Vagina (tissue), 2 donors: ENCODE results near the gene KCNG4. TPM values are rescaled to one million over a fixed set of nuclear protein-coding genes. Genes with fewer than 3 reads are reported as not detected.

Experiments
- DNase-seq, 2 donors: peaks; one replicate each; pipeline ENCODE4 v3.0.0-alpha.2; 2017; ENCODE audit errors: extremely low spot score in 2 of 2
- H3K27ac ChIP-seq: fragments of 200-600 bp; sonication (generic); one replicate; pipeline ENCODE4 v1.5.1; 2019
- H3K27me3 ChIP-seq: fragments of 200-600 bp; sonication (generic); one replicate; pipeline ENCODE4 v1.5.1; 2019
- H3K36me3 ChIP-seq, 2 donors: fragments of 200-600 bp; sonication (generic); one replicate each; pipeline ENCODE4 v1.5.1; 2017 to 2019
- H3K4me1 ChIP-seq: fragments of 200-600 bp; sonication (generic); one replicate; pipeline ENCODE4 v1.5.1; 2019
- H3K4me3 ChIP-seq, 2 donors: fragments of 200-600 bp; sonication (generic); 1 replicate in 1 of 2; 2 replicates in 1 of 2; pipeline ENCODE4 v1.5.1; 2016 to 2019
- H3K9me3 ChIP-seq: fragments of 200-600 bp; sonication (generic); one replicate; pipeline ENCODE4 v1.5.1; 2019
- CTCF ChIP-seq, 3 experiments: fragments of 450-650 bp in 2 of 3; fragments of 200-600 bp in 1 of 3; sonication (generic) in 1 of 3; IDR thresholded peaks; one replicate each; pipeline ENCODE4 v1.5.1; 2017 to 2019; ENCODE audit warnings: antibody characterized with exemption in 3 of 3, mild to moderate bottlenecking in 2 of 3, moderate library complexity in 2 of 3
- POLR2A ChIP-seq, 2 donors: fragments of 450-650 bp; IDR thresholded peaks; one replicate each; pipeline ENCODE4 v1.6.1; 2017; ENCODE audit warnings: antibody characterized with exemption in 2 of 2, mild to moderate bottlenecking in 2 of 2, moderate library complexity in 2 of 2
- POLR2AphosphoS5 ChIP-seq, 2 donors: sonication (generic); formaldehyde crosslinking; IDR thresholded peaks; one replicate each; pipeline ENCODE4 v1.9.0; 2017; ENCODE audit warnings: antibody characterized with exemption in 2 of 2, mild to moderate bottlenecking in 2 of 2, low read depth in 1 of 2; ENCODE audit not compliant: insufficient read depth in 1 of 2
- intact Hi-C: fragments of 100-400 bp; cut with DNase I; formaldehyde crosslinking; loops from one replicate; pipeline ENCODE4 v1.15.1; 2023
- total RNA-seq: library from RNA; depleted of rRNA; stranded (reverse); fragments of >200 nt; gene quantifications from one replicate; pipeline ENCODE4 v1.2.3, GENCODE V29; 2016

The KCNG4 gene
- total RNA-seq, 1 donor from 2014 or later: not detected

DNA sequence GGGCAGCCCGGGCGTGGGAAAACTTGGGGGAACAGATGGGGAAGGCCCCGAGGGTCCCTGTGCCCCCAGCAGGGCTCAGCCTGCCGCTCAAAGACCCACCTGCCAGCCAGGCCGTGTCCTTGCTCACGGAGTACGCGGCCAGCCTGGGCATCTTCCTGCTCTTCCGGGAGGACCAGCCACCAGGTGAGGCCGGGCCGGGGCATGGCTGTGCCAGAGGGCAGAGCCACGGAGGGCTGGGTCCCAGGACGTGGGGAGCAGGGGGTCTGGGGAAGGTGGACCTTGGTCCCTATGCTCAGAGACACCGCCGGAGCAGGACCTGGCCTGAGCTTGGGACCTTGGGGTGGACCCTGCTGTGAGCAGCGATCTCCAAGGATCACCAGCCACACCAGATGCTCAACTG is 48.3 kb downstream of the KCNG4 start:
- no peak overlapping the region for H3K27ac ChIP-seq
- intact Hi-C loops: no loop called here
- H3K4me3 ChIP-seq: no peak overlapping the region
- no peaks in the 10 kb centered on the region for H3K27me3 ChIP-seq
- H3K4me1 ChIP-seq: peaks cover 14% of the 10 kb centered on the region
- no peaks in the 10 kb centered on the region for H3K36me3 ChIP-seq
- TF ChIP-seq POLR2A (IDR thresholded peaks at IDR 0.05): no peak
- TF ChIP-seq CTCF (IDR thresholded peaks at IDR 0.05): no peak
- no peak for TF ChIP-seq POLR2AphosphoS5 (IDR thresholded peaks at IDR 0.05; ENCODE audit: insufficient read depth in 1 of 2, low read depth in 1 of 2)
- no peak for DNase-seq
- no peaks in the 10 kb centered on the region for H3K9me3 ChIP-seq

- DNase-seq: no peak
- H3K27ac ChIP-seq: no peak within 1 kb of the TSS
- H3K36me3 ChIP-seq: no peaks in the 10 kb centered on the region
- no peak for TF ChIP-seq POLR2AphosphoS5 (IDR thresholded peaks at IDR 0.05; ENCODE audit: insufficient read depth in 1 of 2, low read depth in 1 of 2)
- TF ChIP-seq CTCF (IDR thresholded peaks at IDR 0.05): no peak
- TF ChIP-seq POLR2A (IDR thresholded peaks at IDR 0.05): no peak
- intact Hi-C loops: no loop called here
- H3K4me1 ChIP-seq: peaks cover 17% of the 10 kb centered on the region
- no peaks in the 10 kb centered on the region for H3K9me3 ChIP-seq
- no peak within 1 kb of the TSS for H3K4me3 ChIP-seq
- no peaks in the 10 kb centered on the region for H3K27me3 ChIP-seq
Measured at GRCh38 chr16:84190731-84191388, 49.0 kb downstream of the KCNG4 start, which contains the start of gene ADAD2. Gene ADAD2 (plus strand): TSS chr16:84191157. CDS start chr16:84191231, 74 bp downstream.

DNA sequence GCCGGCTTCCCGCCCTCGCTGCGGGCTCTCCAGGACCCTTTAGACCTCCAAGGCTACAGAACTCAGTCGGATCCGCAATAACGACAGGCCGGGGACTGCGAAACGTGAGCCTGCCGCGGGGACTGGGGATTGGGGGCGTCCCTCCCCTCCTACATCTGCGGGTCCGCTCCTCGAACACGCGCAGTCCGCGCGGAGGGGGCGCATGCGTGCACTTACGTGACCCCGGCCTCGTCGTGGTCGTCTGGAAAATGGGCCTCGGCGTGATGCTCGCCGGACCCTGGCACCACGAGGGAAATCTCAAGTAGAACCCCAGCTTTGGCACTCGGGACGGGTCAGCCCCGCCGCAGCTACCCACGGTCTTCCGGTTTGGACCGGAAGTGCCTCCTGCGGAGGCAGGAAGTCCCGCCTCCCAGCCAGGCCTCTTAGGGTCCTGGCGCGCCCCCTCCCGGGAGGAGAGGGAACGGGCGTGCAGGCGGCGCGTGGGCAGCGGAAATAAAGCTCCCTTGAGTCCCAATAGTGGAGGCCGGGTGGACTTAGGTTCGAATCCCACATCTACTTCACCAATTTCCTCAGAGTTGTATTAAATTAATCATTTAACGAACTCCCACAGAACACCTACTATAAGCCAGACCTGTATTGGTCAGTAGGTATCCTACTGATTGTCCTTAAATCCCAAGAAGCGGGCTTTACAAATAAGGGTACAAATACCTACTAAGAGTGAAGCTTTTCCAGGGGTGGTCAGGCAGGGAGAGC is 53.0 kb downstream of the KCNG4 start, which contains the start of gene TAF1C:
Gene TAF1C (minus strand): TSS at position 373 of the 753 bp plus-strand sequence. CDS start 2,069 bp downstream, outside the sequence.
- no peaks in the 10 kb centered on the region for H3K27me3 ChIP-seq
- intact Hi-C loops: loop anchor here (10.0 kb wide), 1 partner anchor 102 kb away; no protein-coding TSS in a partner anchor
- DNase-seq: no peak
- peak within 1 kb of the TSS; percentile 60 for H3K27ac ChIP-seq
- peaks cover 0 to 26% of the 10 kb centered on the region in 2 donors for H3K36me3 ChIP-seq
- TF ChIP-seq POLR2AphosphoS5 (IDR thresholded peaks at IDR 0.05; ENCODE audit: insufficient read depth in 1 of 2, low read depth in 1 of 2) (peak; percentile 84), CTCF (IDR thresholded peaks at IDR 0.05) (peak; percentile 89 to 99 (median 91)), POLR2A (IDR thresholded peaks at IDR 0.05) (no peak)
- no peaks in the 10 kb centered on the region for H3K9me3 ChIP-seq
- H3K4me3 ChIP-seq: peak within 1 kb of the TSS; percentile 91 to 95
- H3K4me1 ChIP-seq: peaks cover 25% of the 10 kb centered on the region

- Histone ChIP-seq H3K27ac (no peak overlapping the region), H3K9me3 (no peaks in the 10 kb centered on the region), H3K4me3 (no peak overlapping the region), H3K27me3 (no peaks in the 10 kb centered on the region), H3K4me1 (peaks cover 25% of the 10 kb centered on the region), H3K36me3 (peaks cover 0 to 47% of the 10 kb centered on the region in 2 donors)
- peak in 1 of 2 donors; percentile 77 for DNase-seq
- intact Hi-C loops: loop anchor here (10.0 kb wide), 1 partner anchor 100 kb away; no protein-coding TSS in a partner anchor
- TF ChIP-seq CTCF (IDR thresholded peaks at IDR 0.05) (no peak), POLR2AphosphoS5 (IDR thresholded peaks at IDR 0.05; ENCODE audit: insufficient read depth in 1 of 2, low read depth in 1 of 2) (no peak), POLR2A (IDR thresholded peaks at IDR 0.05) (no peak)
Measured at GRCh38 chr16:84184775-84185174, 55.0 kb downstream of the KCNG4 start.
